DND-41 (cell line): Measurements from ENCODE around the gene CLCA1.

Experiments
- EZH2 ChIP-seq: IDR thresholded peaks from 3 replicates; pipeline ENCODE4 v1.6.1; 2012; ENCODE audit warnings: borderline replicate concordance, low read depth, mild to moderate bottlenecking, moderate library complexity, low read length, inconsistent platforms; ENCODE audit not compliant: severe bottlenecking
- TF ChIP-seq, protein P1 (sequence below): IDR thresholded peaks from 2 replicates; pipeline ENCODE4 v1.5.1; 2012; ENCODE audit warnings: borderline replicate concordance, low read length, moderate library complexity, mild to moderate bottlenecking; ENCODE audit not compliant: poor library complexity, severe bottlenecking; ENCODE audit errors: extremely low read depth

GRCh38 chr1:86517336-86517735 is 48.6 kb downstream of the CLCA1 start:
- TF ChIP-seq, protein P1, sequence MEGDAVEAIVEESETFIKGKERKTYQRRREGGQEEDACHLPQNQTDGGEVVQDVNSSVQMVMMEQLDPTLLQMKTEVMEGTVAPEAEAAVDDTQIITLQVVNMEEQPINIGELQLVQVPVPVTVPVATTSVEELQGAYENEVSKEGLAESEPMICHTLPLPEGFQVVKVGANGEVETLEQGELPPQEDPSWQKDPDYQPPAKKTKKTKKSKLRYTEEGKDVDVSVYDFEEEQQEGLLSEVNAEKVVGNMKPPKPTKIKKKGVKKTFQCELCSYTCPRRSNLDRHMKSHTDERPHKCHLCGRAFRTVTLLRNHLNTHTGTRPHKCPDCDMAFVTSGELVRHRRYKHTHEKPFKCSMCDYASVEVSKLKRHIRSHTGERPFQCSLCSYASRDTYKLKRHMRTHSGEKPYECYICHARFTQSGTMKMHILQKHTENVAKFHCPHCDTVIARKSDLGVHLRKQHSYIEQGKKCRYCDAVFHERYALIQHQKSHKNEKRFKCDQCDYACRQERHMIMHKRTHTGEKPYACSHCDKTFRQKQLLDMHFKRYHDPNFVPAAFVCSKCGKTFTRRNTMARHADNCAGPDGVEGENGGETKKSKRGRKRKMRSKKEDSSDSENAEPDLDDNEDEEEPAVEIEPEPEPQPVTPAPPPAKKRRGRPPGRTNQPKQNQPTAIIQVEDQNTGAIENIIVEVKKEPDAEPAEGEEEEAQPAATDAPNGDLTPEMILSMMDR, result no peak
- TF ChIP-seq EZH2, result no peak
